ENCODE measurements around the gene MAN2B2. TPM values are rescaled to one million over a fixed set of nuclear protein-coding genes. Genes with fewer than 3 reads are reported as not detected.

MAN2B2 gene
- 7.7 and 16.2 TPM in 2 replicates for total RNA-seq (2011; cell fraction: chromatin; rRNA removed; ENCODE audit: low replicate concordance)
- 17.6 and 18.3 TPM in 2 replicates for total RNA-seq (2011; cell fraction: nucleolus; rRNA removed)
- 12.6 TPM in 2 replicates for total RNA-seq (2011; cell fraction: nucleoplasm; rRNA removed)
- 5.3 and 6.0 TPM in 2 replicates for total RNA-seq (2014; rRNA removed)
- 1.7 TPM in 2 replicates for total RNA-seq (2014; rRNA removed; fragmentation: Illumina TruSeq; extraction: Trizol)
- 3.8 and 4.1 TPM in 2 replicates for total RNA-seq (2015; rRNA removed; fragmentation: Illumina TruSeq; extraction: Trizol)
- total RNA-seq (2021): 8.5 and 8.8 TPM in 2 replicates
- 2.5 and 3.7 TPM in 2 replicates for polyA plus RNA-seq (2011; rRNA removed)
- polyA plus RNA-seq (2011; cell fraction: cytosol; rRNA removed): 3.8 and 8.3 TPM in 2 replicates
- 8.0 and 12.5 TPM in 2 replicates for polyA plus RNA-seq (2011; cell fraction: nucleus; rRNA removed)
- 5.9 and 18.3 TPM in 2 replicates for polyA plus RNA-seq (2012)
- 3.7 and 4.8 TPM in 2 replicates for polyA plus RNA-seq (2014; fragmentation: Illumina TruSeq; extraction: Trizol)
- polyA plus RNA-seq (2014; fragmentation: Nextera tagmentation; extraction: Ambion mirVana): under 1 TPM; 0.21 to 0.27 TPM
- polyA plus RNA-seq (2014; rRNA removed): 4.2 and 4.9 TPM in 2 replicates
- polyA minus RNA-seq (2011; rRNA and poly(A)+ RNA removed): 2.5 and 3.6 TPM in 2 replicates
- polyA minus RNA-seq (2011; cell fraction: cytosol; rRNA and poly(A)+ RNA removed): 6.9 and 13.0 TPM in 2 replicates
- 5.7 and 6.0 TPM in 2 replicates for polyA minus RNA-seq (2011; cell fraction: nucleus; rRNA and poly(A)+ RNA removed)
- percentile 52 among the genes with signal in this experiment for Bru-seq, nascent RNA
- percentile 46 among the genes with signal in this experiment for BruChase-seq, experiment 1, labeled RNA remaining after a 2-hour chase
- BruChase-seq, experiment 2, labeled RNA remaining after a 6-hour chase: percentile 45 among the genes with signal in this experiment
- long read RNA-seq, experiment 1, full-length matches to known transcripts: 1 of 54 reads
- long read RNA-seq, experiment 1, partial matches to known transcripts: 5 of 54 reads
- long read RNA-seq, experiment 1, other reads (novel, unspliced or antisense): 48 of 54 reads
- long read RNA-seq, experiment 2, full-length matches to known transcripts: 1 of 11 reads
- long read RNA-seq, experiment 2, partial matches to known transcripts: 3 of 11 reads
- long read RNA-seq, experiment 2, other reads (novel, unspliced or antisense): 7 of 11 reads
- long read RNA-seq, experiment 3, partial matches to known transcripts: 3 of 3 reads
- long read RNA-seq, experiment 3, other reads (novel, unspliced or antisense): 0 of 3 reads

- Histone ChIP-seq H3K79me2 (ENCODE audit: control insufficient read depth, insufficient read depth, low read length) (peaks cover 5% of the 10 kb centered on the region; the same call in 1 of the 3 replicates), H2AFZ (ENCODE audit: low read depth, low read length) (peak within 1 kb of the TSS; percentile 100), H3K4me2 (ENCODE audit: insufficient read depth, low read length) (peak within 1 kb of the TSS; percentile 94), H3K9me3 (replicated peaks; ENCODE audit: control insufficient read depth, insufficient read depth, low read depth, low read length) (no peaks in the 10 kb centered on the region), H3K27me3 (ENCODE audit: control insufficient read depth in 2 of 2, insufficient read depth in 2 of 2, low read length in 2 of 2) (peaks cover 0 to 22% of the 10 kb centered on the region in 2 experiments; a peak in 3 of 5 replicates), H4K20me1 (replicated peaks; ENCODE audit: control insufficient read depth, insufficient read depth, low read length) (no peaks in the 10 kb centered on the region), H3K9ac (ENCODE audit: insufficient read depth in 1 of 2, low read depth in 2 of 2, low read length in 2 of 2) (peak within 1 kb of the TSS; percentile 76 to 98), H3K4me1 (replicated peaks in 1 of 2; ENCODE audit: control insufficient read depth in 2 of 2, insufficient read depth in 2 of 2, low read length in 2 of 2) (peaks cover 3 to 31% of the 10 kb centered on the region in 2 experiments; a peak in 4 of 5 replicates), H3K4me3 (peak within 1 kb of the TSS; percentile 97), H3K27ac (ENCODE audit: extremely low read depth, low read depth, low read length) (peak within 1 kb of the TSS; percentile 58), H3K36me3 (ENCODE audit: control insufficient read depth, insufficient read depth, low read length) (peaks cover 15% of the 10 kb centered on the region; the same call in 2 of the 3 replicates), H3K9me1 (ENCODE audit: control insufficient read depth, insufficient read depth, low read length) (no peaks in the 10 kb centered on the region)
- BruUV-seq (replicated peaks): no TSS peak
- intact Hi-C loops (cut with micrococcal nuclease) (loop anchor here (5.0 kb wide), 1 partner anchor 107 kb away; no protein-coding TSS in a partner anchor), in situ Hi-C loops (cut with MboI) (no loop called here)
- CTCF ChIA-PET (ENCODE audit: low intra/inter-chr PET ratio): no interaction called here
- POLR2A ChIA-PET: interaction anchor here (0.6 to 1.7 kb wide), 6 partner anchors 11 to 138 kb away, joined by 3 to 7 read pairs (median 4); a partner anchor contains a TSS
- ATAC-seq (peak; percentile 97), DNase-seq (ENCODE audit: extremely low read depth in 1 of 4, low spot score in 3 of 4) (peak; percentile 89 to 99 (median 98)), FAIRE-seq (no peak)
- WGBS (ENCODE audit: insufficient coverage, low coverage, missing lambda C conversion rate): under 1% methylated on average over 49 of the region's 62 CpGs
- TF ChIP-seq ZFX (CRISPR knock-in tag; IDR thresholded peaks at IDR 0.05) (peak; percentile 93), CUX1 (CRISPR knock-in tag; IDR thresholded peaks at IDR 0.05) (no peak), SIN3A (IDR thresholded peaks at IDR 0.05; ENCODE audit: borderline replicate concordance in 2 of 2, control insufficient read depth in 1 of 2, low read depth in 2 of 2, low read length in 2 of 2) (peak; percentile 91 to 92; a peak in 3 of 4 replicates), TCF7L2 (IDR thresholded peaks at IDR 0.05; ENCODE audit: low read depth, low read length) (no peak), ZBTB7A (IDR thresholded peaks at IDR 0.05; ENCODE audit: borderline replicate concordance, control insufficient read depth, low read depth, low read length) (0 out of 2 replicates have a peak, but pooled peaks have one; percentile 25), RBM25 (IDR thresholded peaks at IDR 0.05; ENCODE audit: low read depth, low read length, severe bottlenecking) (peak; percentile 33), IRF2 (CRISPR knock-in tag; IDR thresholded peaks at IDR 0.05) (no peak), PCBP1 (IDR thresholded peaks at IDR 0.05; ENCODE audit: low read depth, low read length, poor library complexity, severe bottlenecking) (peak; percentile 71), SLC30A9 (CRISPR knock-in tag; IDR thresholded peaks at IDR 0.05) (no peak)
Observed at GRCh38 chr4:6574747-6575502, at the start of gene MAN2B2. Gene MAN2B2 (plus strand): TSS chr4:6575189. CDS start chr4:6575211, 22 bp downstream.

Data from K562 (cell line).